SK-N-SH (cell line): ENCODE measurements around the gene PXDC1. TPM values are rescaled to one million over a fixed set of nuclear protein-coding genes. Genes with fewer than 3 reads are reported as not detected.
"Not testable (repeated sequence)": the region's sequence is repeated elsewhere in the genome, so short reads cannot be mapped to it uniquely, and the experiment has no call there.

Source experiments
- CTCF ChIA-PET: fragments of 300-600, 350-600 bp; formaldehyde crosslinking; extraction: SDS; loops from one replicate; lab custom pipeline; 2021; lab: Yijun Ruan, JAX
- POLR2A ChIA-PET: fragments of 350-600 bp; sonication (Branson Sonifier 250); formaldehyde crosslinking; extraction: SDS; loops from one replicate; lab custom pipeline; 2020; ENCODE audit warnings: antibody characterized with exemption, inconsistent platforms; lab: Yijun Ruan, JAX
- DNase-seq: peaks from one replicate; pipeline ENCODE4 v3.0.0; 2012
- H2AFZ ChIP-seq: fragments of 200-600 bp; sonication (generic); 2 replicates; pipeline ENCODE4 v1.8.1; 2016; ENCODE audit warnings: antibody characterized with exemption, mild to moderate bottlenecking, low read depth
- H3F3A ChIP-seq: fragments of 200-600 bp; sonication (generic); replicated peaks from 2 replicates; pipeline ENCODE3; 2016; ENCODE audit warnings: antibody characterized with exemption, mild to moderate bottlenecking; ENCODE audit not compliant: insufficient read depth
- H3K27ac ChIP-seq, 2 experiments: fragments of 200-500 bp in 1 of 2; fragments of 200-600 bp in 1 of 2; sonication (Bioruptor generic) in 1 of 2; sonication (generic), shearing (Covaris generic) in 1 of 2; 2 replicates each; pipeline versions ENCODE4 v1.5.1 to v1.6.1; 2014 to 2016; ENCODE audit warnings: low read depth in 2 of 2, inconsistent platforms in 1 of 2, low read length in 1 of 2, mild to moderate bottlenecking in 1 of 2, mixed read lengths in 1 of 2
- H3K27me3 ChIP-seq: fragments of 200-600 bp; sonication (generic), shearing (Covaris generic); 2 replicates; pipeline ENCODE4 v1.6.1; 2016; ENCODE audit warnings: mixed run types; ENCODE audit not compliant: insufficient read depth
- H3K36me3 ChIP-seq, 2 experiments: fragments of 200-500 bp in 1 of 2; fragments of 200-600 bp in 1 of 2; sonication (Bioruptor generic) in 1 of 2; sonication (generic) in 1 of 2; replicated peaks in 1 of 2; 2 replicates each; pipeline versions ENCODE3 to v1.5.1; 2014 to 2016; ENCODE audit warnings: low read length in 1 of 2, mild to moderate bottlenecking in 1 of 2; ENCODE audit not compliant: insufficient read depth in 2 of 2, control insufficient read depth in 1 of 2
- H3K4me1 ChIP-seq, 2 experiments: fragments of 200-500 bp in 1 of 2; fragments of 200-600 bp in 1 of 2; sonication (Bioruptor generic) in 1 of 2; sonication (generic), shearing (Covaris generic) in 1 of 2; 2 replicates each; pipeline versions ENCODE4 v1.5.1 to v1.6.1; 2014 to 2016; ENCODE audit warnings: low read depth in 1 of 2, low read length in 1 of 2, mixed run types in 1 of 2; ENCODE audit not compliant: insufficient read depth in 2 of 2, control insufficient read depth in 1 of 2
- H3K4me2 ChIP-seq: fragments of 200-600 bp; sonication (generic), shearing (Covaris generic); 2 replicates; pipeline ENCODE4 v1.6.1; 2017; ENCODE audit warnings: mixed run types
- H3K4me3 ChIP-seq, 2 experiments: fragments of 200-500 bp in 1 of 2; fragments of 200-600 bp in 1 of 2; sonication (Bioruptor generic) in 1 of 2; sonication (generic), shearing (Covaris generic) in 1 of 2; 2 replicates each; pipeline versions ENCODE4 v1.5.1 to v1.8.1; 2014 to 2016; ENCODE audit warnings: low read depth in 2 of 2, inconsistent platforms in 1 of 2, low read length in 1 of 2, mild to moderate bottlenecking in 1 of 2, mixed read lengths in 1 of 2, moderate library complexity in 1 of 2
- H3K79me2 ChIP-seq: fragments of 200-600 bp; sonication (generic); 2 replicates; pipeline ENCODE4 v1.8.1; 2017; ENCODE audit warnings: mild to moderate bottlenecking; ENCODE audit not compliant: insufficient read depth
- H3K9ac ChIP-seq: fragments of 200-600 bp; sonication (generic); 2 replicates; pipeline ENCODE4 v1.6.1; 2017; ENCODE audit warnings: mixed run types
- H3K9me2 ChIP-seq: fragments of 200-600 bp; sonication (generic); 2 replicates; pipeline ENCODE4 v1.6.1; 2017; ENCODE audit warnings: mixed run types
- H3K9me3 ChIP-seq: fragments of 200-600 bp; sonication (generic); 2 replicates; pipeline ENCODE4 v1.6.1; 2017; ENCODE audit warnings: mixed run types, mild to moderate bottlenecking, moderate library complexity
- H4K20me1 ChIP-seq: fragments of 200-600 bp; sonication (generic); 2 replicates; pipeline ENCODE4 v1.6.1; 2017; ENCODE audit warnings: mild to moderate bottlenecking, mixed run types; ENCODE audit not compliant: insufficient read depth
- JUND ChIP-seq: IDR thresholded peaks from 2 replicates; pipeline ENCODE4 v1.4.0; 2012
- MAX ChIP-seq: IDR thresholded peaks from 2 replicates; pipeline ENCODE4 v1.4.0; 2012; ENCODE audit warnings: low read depth
- NFIC ChIP-seq: IDR thresholded peaks from 2 replicates; pipeline ENCODE4 v1.4.0; 2012; ENCODE audit warnings: borderline replicate concordance
- PBX3 ChIP-seq: IDR thresholded peaks from 2 replicates; pipeline ENCODE4; 2012
- RAD21 ChIP-seq: IDR thresholded peaks from 2 replicates; pipeline ENCODE4 v1.6.1; 2012; ENCODE audit warnings: mild to moderate bottlenecking, low read length
- REST ChIP-seq: IDR thresholded peaks from 2 replicates; pipeline ENCODE4 v1.6.1; 2012; ENCODE audit warnings: mild to moderate bottlenecking, low read depth, low read length, moderate library complexity
- TAF1 ChIP-seq: IDR thresholded peaks from 2 replicates; pipeline ENCODE4 v1.6.1; 2012; ENCODE audit warnings: low read depth, mild to moderate bottlenecking, low read length, moderate library complexity, borderline replicate concordance
- ZBTB33 ChIP-seq: IDR thresholded peaks from 2 replicates; pipeline ENCODE4 v1.4.0; 2012; ENCODE audit warnings: low read depth, borderline replicate concordance
- WGBS: methylation state at CpG from one replicate; pipeline ENCODE4 v1.1.6; 2017; ENCODE audit warnings: low lambda C conversion rate; 5-methylcytosine and 5-hydroxymethylcytosine counted together
- polyA plus RNA-seq, 3 experiments: library from polyadenylated mRNA; depleted of rRNA; stranded (reverse); fragments of >200 nt; gene quantifications; 2 replicates each; pipeline ENCODE4 v1.2.3, GENCODE V29; 2012

PXDC1 gene
- polyA plus RNA-seq, 1 of the 3 experiments (the other 2 are of a cell fraction): 14.1 TPM

GRCh38 chr6:3683331-3683730, 68.2 kb downstream of the PXDC1 start:
- 17% methylated on average over 6 of the region's 6 CpGs for WGBS
- POLR2A ChIA-PET: no interaction called here
- no peak overlapping the region for H2AFZ ChIP-seq
- H3F3A ChIP-seq: no peaks in the 10 kb centered on the region
- H3K9ac ChIP-seq: no peak overlapping the region
- H3K4me2 ChIP-seq: no peak overlapping the region
- H3K9me2 ChIP-seq: no peaks in the 10 kb centered on the region
- H3K27ac ChIP-seq: no peak overlapping the region
- no peaks in the 10 kb centered on the region for H3K9me3 ChIP-seq
- H3K4me1 ChIP-seq: no peaks in the 10 kb centered on the region
- TF ChIP-seq TAF1 (no peak), REST (no peak), RAD21 (no peak), ZBTB33 (no peak), NFIC (no peak), MAX (no peak)
- no peak overlapping the region for H3K4me3 ChIP-seq
- no peaks in the 10 kb centered on the region for H3K79me2 ChIP-seq
- no peaks in the 10 kb centered on the region for H3K36me3 ChIP-seq
- CTCF ChIA-PET: no interaction called here
- H4K20me1 ChIP-seq: no peaks in the 10 kb centered on the region
- H3K27me3 ChIP-seq: no peaks in the 10 kb centered on the region
- DNase-seq: no peak

- Histone ChIP-seq H4K20me1 (no peaks in the 10 kb centered on the region), H3K36me3 (no peaks in the 10 kb centered on the region), H3K79me2 (no peaks in the 10 kb centered on the region), H3K27ac (no peak overlapping the region), H3F3A (no peaks in the 10 kb centered on the region), H3K4me3 (no peak overlapping the region), H3K9me2 (no peaks in the 10 kb centered on the region), H3K9me3 (no peaks in the 10 kb centered on the region), H2AFZ (no peak overlapping the region), H3K4me2 (no peak overlapping the region), H3K4me1 (no peaks in the 10 kb centered on the region), H3K9ac (no peak overlapping the region), H3K27me3 (no peaks in the 10 kb centered on the region; the same call in 1 of the 2 replicates)
- TF ChIP-seq MAX (no peak), PBX3 (no peak), JUND (no peak)
- POLR2A ChIA-PET: interaction anchor here (0.5 kb wide), 1 partner anchor 32 kb away, joined by 3 read pairs; no protein-coding TSS in a partner anchor
- CTCF ChIA-PET: no interaction called here
- WGBS: 13% methylated on average over 4 of the region's 4 CpGs
- no peak for DNase-seq
Measured at GRCh38 chr6:3678946-3679345, 72.6 kb downstream of the PXDC1 start.

GRCh38 chr6:3677751-3678150, 73.8 kb downstream of the PXDC1 start:
- H3K36me3 ChIP-seq, H2AFZ ChIP-seq, H3K27me3 ChIP-seq, H3K9me3 ChIP-seq, H3K4me2 ChIP-seq, H3K9ac ChIP-seq, H4K20me1 ChIP-seq, POLR2A ChIA-PET, CTCF ChIA-PET, H3K27ac ChIP-seq, H3K79me2 ChIP-seq, H3F3A ChIP-seq, DNase-seq, H3K4me3 ChIP-seq, H3K4me1 ChIP-seq, H3K9me2 ChIP-seq: not testable (repeated sequence)
- 15% methylated on average over 8 of the region's 9 CpGs for WGBS

GRCh38 chr6:3677351-3677750, 74.2 kb downstream of the PXDC1 start:
- H3K9me3 ChIP-seq, H3K36me3 ChIP-seq, POLR2A ChIA-PET, H3K27me3 ChIP-seq, H3K4me2 ChIP-seq, H2AFZ ChIP-seq, H3K27ac ChIP-seq, H4K20me1 ChIP-seq, H3K9ac ChIP-seq, CTCF ChIA-PET, H3F3A ChIP-seq, DNase-seq, H3K79me2 ChIP-seq, H3K4me3 ChIP-seq, H3K4me1 ChIP-seq, H3K9me2 ChIP-seq: not testable (repeated sequence)
- 14% methylated on average over 1 of the region's 1 CpG for WGBS
